ENCODE measurements around the gene HLA-DRB1. TPM values are rescaled to one million over a fixed set of nuclear protein-coding genes. Genes with fewer than 3 reads are reported as not detected.
"Not testable (repeated sequence)": the region's sequence is repeated elsewhere in the genome, so short reads cannot be mapped to it uniquely, and the experiment has no call there.

The HLA-DRB1 gene
- total RNA-seq, 1 donor from 2014 or later, result 33.7 TPM

GRCh38 chr6:32607263-32607987 lies 17.8 kb upstream of the HLA-DRB1 start:
- intact Hi-C loops (cut with micrococcal nuclease), result no loop called here
- peak overlapping the region; percentile 53 for H3K27ac Mint-ChIP-seq
- peaks cover 2% of the 10 kb centered on the region for H3K36me3 Mint-ChIP-seq (ENCODE audit: low read depth)
- H3K9me3 Mint-ChIP-seq, result peaks cover 4% of the 10 kb centered on the region
- H3K27me3 Mint-ChIP-seq (ENCODE audit: insufficient read depth), result no peaks in the 10 kb centered on the region
- H3K4me1 Mint-ChIP-seq (ENCODE audit: low read depth), result peaks cover 28% of the 10 kb centered on the region
- no peak for DNase-seq (ENCODE audit: low spot score)
- no peak overlapping the region for H3K4me3 Mint-ChIP-seq

- Mint-ChIP-seq H3K27me3 (ENCODE audit: insufficient read depth) (no peaks in the 10 kb centered on the region), H3K4me3 (peak overlapping the region; percentile 43), H3K9me3 (peaks cover 7% of the 10 kb centered on the region), H3K27ac (peak overlapping the region; percentile 93), H3K36me3 (ENCODE audit: low read depth) (peaks cover 2% of the 10 kb centered on the region), H3K4me1 (ENCODE audit: low read depth) (peaks cover 28% of the 10 kb centered on the region)
- intact Hi-C loops (cut with micrococcal nuclease), result loop anchor here (1.0 kb wide), 1 partner anchor 19 kb away; no protein-coding TSS in a partner anchor
- no peak for DNase-seq (ENCODE audit: low spot score)
These were observed 14.8 kb upstream of the HLA-DRB1 start for GRCh38 chr6:32604434-32604877.

GRCh38 chr6:32603888-32604287 lies 14.2 kb upstream of the HLA-DRB1 start:
- Mint-ChIP-seq H3K4me1 (ENCODE audit: low read depth) (peaks cover 28% of the 10 kb centered on the region), H3K36me3 (ENCODE audit: low read depth) (peaks cover 2% of the 10 kb centered on the region), H3K9me3 (peaks cover 10% of the 10 kb centered on the region), H3K27ac (peak overlapping the region; percentile 93), H3K4me3 (peak overlapping the region; percentile 43), H3K27me3 (ENCODE audit: insufficient read depth) (no peaks in the 10 kb centered on the region)
- no peak for DNase-seq (ENCODE audit: low spot score)
- intact Hi-C loops (cut with micrococcal nuclease), result loop anchor here (1.0 kb wide), 1 partner anchor 19 kb away; no protein-coding TSS in a partner anchor

GRCh38 chr6:32603222-32603621 lies 13.6 kb upstream of the HLA-DRB1 start:
- Mint-ChIP-seq H3K36me3 (ENCODE audit: low read depth) (peaks cover 2% of the 10 kb centered on the region), H3K27ac (no peak overlapping the region), H3K27me3 (ENCODE audit: insufficient read depth) (no peaks in the 10 kb centered on the region), H3K9me3 (peaks cover 11% of the 10 kb centered on the region), H3K4me3 (no peak overlapping the region), H3K4me1 (ENCODE audit: low read depth) (peaks cover 24% of the 10 kb centered on the region)
- intact Hi-C loops (cut with micrococcal nuclease), result no loop called here
- DNase-seq (ENCODE audit: low spot score), result no peak

GRCh38 chr6:32602383-32602782 lies 12.7 kb upstream of the HLA-DRB1 start:
- Mint-ChIP-seq H3K27ac (no peak overlapping the region), H3K4me1 (ENCODE audit: low read depth) (peaks cover 16% of the 10 kb centered on the region), H3K9me3 (peaks cover 11% of the 10 kb centered on the region), H3K36me3 (ENCODE audit: low read depth) (peaks cover 2% of the 10 kb centered on the region), H3K4me3 (no peak overlapping the region), H3K27me3 (ENCODE audit: insufficient read depth) (no peaks in the 10 kb centered on the region)
- intact Hi-C loops (cut with micrococcal nuclease), result no loop called here
- DNase-seq (ENCODE audit: low spot score), result no peak

GRCh38 chr6:32597024-32597423 lies 7.4 kb upstream of the HLA-DRB1 start:
- peaks cover 4% of the 10 kb centered on the region for H3K9me3 Mint-ChIP-seq
- no peaks in the 10 kb centered on the region for H3K36me3 Mint-ChIP-seq (ENCODE audit: low read depth)
- no peak for DNase-seq (ENCODE audit: low spot score)
- no peaks in the 10 kb centered on the region for H3K27me3 Mint-ChIP-seq (ENCODE audit: insufficient read depth)
- intact Hi-C loops (cut with micrococcal nuclease), result no loop called here
- peaks cover 13% of the 10 kb centered on the region for H3K4me1 Mint-ChIP-seq (ENCODE audit: low read depth)
- H3K4me3 Mint-ChIP-seq, result no peak overlapping the region
- H3K27ac Mint-ChIP-seq, result no peak overlapping the region

- intact Hi-C loops (cut with micrococcal nuclease); H3K4me3 Mint-ChIP-seq; H3K36me3 Mint-ChIP-seq (ENCODE audit: low read depth): not testable (repeated sequence)
These were observed 1.1 kb upstream of the HLA-DRB1 start for GRCh38 chr6:32590713-32591112.

GRCh38 chr6:32588156-32588555 lies 1.5 kb downstream of the HLA-DRB1 start:
- H3K4me1 Mint-ChIP-seq (ENCODE audit: low read depth), result peaks cover 46% of the 10 kb centered on the region
- intact Hi-C loops (cut with micrococcal nuclease), result no loop called here

More at GRCh38 chr6:32590713-32591112, 1.1 kb upstream of the HLA-DRB1 start:
- DNase-seq (ENCODE audit: low spot score); H3K9me3 Mint-ChIP-seq; H3K27me3 Mint-ChIP-seq (ENCODE audit: insufficient read depth); H3K27ac Mint-ChIP-seq: not testable (repeated sequence)
- H3K4me1 Mint-ChIP-seq (ENCODE audit: low read depth), result peaks cover 40% of the 10 kb centered on the region

GRCh38 chr6:32583527-32583898 lies 6.1 kb downstream of the HLA-DRB1 start:
- H3K27ac Mint-ChIP-seq, result peak overlapping the region; percentile 91
- H3K36me3 Mint-ChIP-seq (ENCODE audit: low read depth), result peaks cover 21% of the 10 kb centered on the region

More at GRCh38 chr6:32588156-32588555, 1.5 kb downstream of the HLA-DRB1 start:
- peaks cover 5% of the 10 kb centered on the region for H3K27me3 Mint-ChIP-seq (ENCODE audit: insufficient read depth)
- peaks cover 9% of the 10 kb centered on the region for H3K36me3 Mint-ChIP-seq (ENCODE audit: low read depth)
- no peaks in the 10 kb centered on the region for H3K9me3 Mint-ChIP-seq
- H3K4me3 Mint-ChIP-seq, result peak overlapping the region; percentile 59
- DNase-seq (ENCODE audit: low spot score), result no peak
- H3K27ac Mint-ChIP-seq, result no peak overlapping the region

GRCh38 chr6:32581315-32582095 lies 8.1 kb downstream of the HLA-DRB1 start:
- Mint-ChIP-seq H3K27me3 (ENCODE audit: insufficient read depth) (peaks cover 3% of the 10 kb centered on the region), H3K9me3 (no peaks in the 10 kb centered on the region), H3K4me1 (ENCODE audit: low read depth) (peaks cover 25% of the 10 kb centered on the region), H3K36me3 (ENCODE audit: low read depth) (peaks cover 16% of the 10 kb centered on the region), H3K4me3 (no peak overlapping the region), H3K27ac (no peak overlapping the region)
- intact Hi-C loops (cut with micrococcal nuclease), result loop anchor here (1.0 kb wide), 1 partner anchor 28 kb away; no protein-coding TSS in a partner anchor
- no peak for DNase-seq (ENCODE audit: low spot score)

More at GRCh38 chr6:32583527-32583898, 6.1 kb downstream of the HLA-DRB1 start:
- intact Hi-C loops (cut with micrococcal nuclease), result no loop called here
- Mint-ChIP-seq H3K27me3 (ENCODE audit: insufficient read depth) (peaks cover 3% of the 10 kb centered on the region), H3K9me3 (no peaks in the 10 kb centered on the region), H3K4me3 (peak overlapping the region; percentile 90), H3K4me1 (ENCODE audit: low read depth) (peaks cover 34% of the 10 kb centered on the region)
- DNase-seq (ENCODE audit: low spot score), result no peak

- intact Hi-C loops (cut with micrococcal nuclease), result no loop called here
- peaks cover 16% of the 10 kb centered on the region for H3K36me3 Mint-ChIP-seq (ENCODE audit: low read depth)
These were observed 9.1 kb downstream of the HLA-DRB1 start for GRCh38 chr6:32580593-32580992.

GRCh38 chr6:32578962-32579361 lies 10.7 kb downstream of the HLA-DRB1 start:
- DNase-seq (ENCODE audit: low spot score), result no peak
- Mint-ChIP-seq H3K27ac (no peak overlapping the region), H3K4me3 (peak overlapping the region; percentile 22), H3K9me3 (no peaks in the 10 kb centered on the region), H3K27me3 (ENCODE audit: insufficient read depth) (peaks cover 1% of the 10 kb centered on the region), H3K36me3 (ENCODE audit: low read depth) (peaks cover 16% of the 10 kb centered on the region), H3K4me1 (ENCODE audit: low read depth) (peaks cover 17% of the 10 kb centered on the region)
- intact Hi-C loops (cut with micrococcal nuclease), result no loop called here

More at GRCh38 chr6:32580593-32580992, 9.1 kb downstream of the HLA-DRB1 start:
- peaks cover 1% of the 10 kb centered on the region for H3K27me3 Mint-ChIP-seq (ENCODE audit: insufficient read depth)
- no peaks in the 10 kb centered on the region for H3K9me3 Mint-ChIP-seq
- no peak overlapping the region for H3K4me3 Mint-ChIP-seq
- peaks cover 20% of the 10 kb centered on the region for H3K4me1 Mint-ChIP-seq (ENCODE audit: low read depth)
- no peak for DNase-seq (ENCODE audit: low spot score)
- H3K27ac Mint-ChIP-seq, result no peak overlapping the region

GRCh38 chr6:32577493-32577892 lies 12.2 kb downstream of the HLA-DRB1 start:
- intact Hi-C loops (cut with micrococcal nuclease), result not testable (repeated sequence)

More at GRCh38 chr6:32577493-32577892, 12.2 kb downstream of the HLA-DRB1 start:
- not testable (repeated sequence) for H3K4me3 Mint-ChIP-seq; H3K9me3 Mint-ChIP-seq; H3K27ac Mint-ChIP-seq; H3K27me3 Mint-ChIP-seq (ENCODE audit: insufficient read depth); DNase-seq (ENCODE audit: low spot score)
- peaks cover 12% of the 10 kb centered on the region for H3K36me3 Mint-ChIP-seq (ENCODE audit: low read depth)
- peaks cover 10% of the 10 kb centered on the region for H3K4me1 Mint-ChIP-seq (ENCODE audit: low read depth)

All from activated T-helper 1 cell treated with anti-CD3 and anti-CD28 coated beads, Interleukin-12 subunit alpha, Interleukin-12 subunit beta, Interleukin-2, Interleukin-4 antibody, amounts not matched to agents 30 ng/mL and 10 ng/mL and 1 ng/mL, durations not matched to agents 14 hours and 24 hours and 36 hours (primary cell).